Suprapubic skin (tissue), 3 donors: Measurements from ENCODE around the gene PDF.

Experiments
- CTCF ChIP-seq, 2 donors: fragments of 200-600 bp in 1 of 2; fragments of 450-650 bp in 1 of 2; sonication (generic) in 1 of 2; IDR thresholded peaks; one replicate each; pipeline ENCODE4 v1.5.1; 2016 to 2019; ENCODE audit warnings: antibody characterized with exemption in 2 of 2, mild to moderate bottlenecking in 1 of 2, moderate library complexity in 1 of 2
- EP300 ChIP-seq: sonication (generic); formaldehyde crosslinking; IDR thresholded peaks from one replicate; pipeline ENCODE4 v1.6.1; 2017; ENCODE audit warnings: antibody characterized with exemption

- TF ChIP-seq CTCF (IDR thresholded peaks at IDR 0.05), result no peak
- no peak for TF ChIP-seq EP300
Measured at GRCh38 chr16:69318177-69318910, 12.0 kb downstream of the PDF start.
